NK-92 (cell line): ENCODE measurements around the gene ACADVL.

Source experiments
- DNase-seq: peaks from one replicate; lab custom pipeline; 2025; ENCODE audit not compliant: unreplicated experiment; lab: John Stamatoyannopoulos, UW

The ACADVL gene

GRCh38 chr17:7216242-7217112 lies 3.3 kb upstream of the ACADVL start:
- DNase-seq = no peak

GRCh38 chr17:7217113-7217987 lies 2.4 kb upstream of the ACADVL start:
- no peak for DNase-seq

- DNase-seq = no peak
Observed at GRCh38 chr17:7218166-7218565, 1.6 kb upstream of the ACADVL start.

- DNase-seq = no peak
Observed at GRCh38 chr17:7218758-7219157, 980 bp upstream of the ACADVL start.

- DNase-seq = no peak
Observed at GRCh38 chr17:7219229-7219811, 418 bp upstream of the ACADVL start.

GRCh38 chr17:7220593-7221277 lies 997 bp downstream of the ACADVL start:
- no peak for DNase-seq

- no peak for DNase-seq
Observed at GRCh38 chr17:7221278-7222092, 1.7 kb downstream of the ACADVL start.

- DNase-seq = no peak
Observed at GRCh38 chr17:7222093-7222971, 2.6 kb downstream of the ACADVL start.

- no peak for DNase-seq
Observed at GRCh38 chr17:7222972-7223292, 3.2 kb downstream of the ACADVL start.

- no peak for DNase-seq
Observed at GRCh38 chr17:7223375-7223774, 3.6 kb downstream of the ACADVL start.

- DNase-seq = no peak
Observed at GRCh38 chr17:7224110-7224509, 4.4 kb downstream of the ACADVL start.

- no peak for DNase-seq
Observed at GRCh38 chr17:7224661-7225111, 4.9 kb downstream of the ACADVL start.

- no peak for DNase-seq
Observed at GRCh38 chr17:7225711-7226331, 6.1 kb downstream of the ACADVL start.

- no peak for DNase-seq
Observed at GRCh38 chr17:7226721-7227710, 7.3 kb downstream of the ACADVL start.

GRCh38 chr17:7228920-7229319 lies 9.2 kb downstream of the ACADVL start:
- no peak for DNase-seq

- DNase-seq = no peak
Observed at GRCh38 chr17:7229504-7229903, 9.8 kb downstream of the ACADVL start.

GRCh38 chr17:7232114-7232513 lies 12.4 kb downstream of the ACADVL start:
- DNase-seq = no peak

GRCh38 chr17:7233701-7234082 lies 14.0 kb downstream of the ACADVL start:
- no peak for DNase-seq
